Stomach (tissue), 4 donors: ENCODE results near the gene NDUFAB1.

Experiments used
- EP300 ChIP-seq: sonication (generic); formaldehyde crosslinking; IDR thresholded peaks from one replicate; pipeline ENCODE4 v1.6.1; 2017; ENCODE audit warnings: antibody characterized with exemption
- POLR2A ChIP-seq, 4 donors: fragments of 450-650 bp; IDR thresholded peaks; one replicate each; pipeline ENCODE4 v1.6.1; 2016; ENCODE audit warnings: antibody characterized with exemption in 4 of 4, control low read depth in 2 of 4, mild to moderate bottlenecking in 1 of 4, moderate library complexity in 1 of 4
- POLR2AphosphoS5 ChIP-seq, 3 donors: sonication (generic); formaldehyde crosslinking; IDR thresholded peaks; one replicate each; pipeline ENCODE4 v1.6.1; 2016; ENCODE audit warnings: antibody characterized with exemption in 3 of 3
- TF ChIP-seq, protein P1 (sequence below), 7 experiments: fragments of 450-650 bp in 4 of 7; fragments of 200-600 bp in 3 of 7; sonication (generic) in 3 of 7; IDR thresholded peaks; one replicate each; pipeline ENCODE4 v1.5.1; 2016 to 2019; ENCODE audit warnings: antibody characterized with exemption in 7 of 7, control low read depth in 2 of 7, mild to moderate bottlenecking in 1 of 7

DNA sequence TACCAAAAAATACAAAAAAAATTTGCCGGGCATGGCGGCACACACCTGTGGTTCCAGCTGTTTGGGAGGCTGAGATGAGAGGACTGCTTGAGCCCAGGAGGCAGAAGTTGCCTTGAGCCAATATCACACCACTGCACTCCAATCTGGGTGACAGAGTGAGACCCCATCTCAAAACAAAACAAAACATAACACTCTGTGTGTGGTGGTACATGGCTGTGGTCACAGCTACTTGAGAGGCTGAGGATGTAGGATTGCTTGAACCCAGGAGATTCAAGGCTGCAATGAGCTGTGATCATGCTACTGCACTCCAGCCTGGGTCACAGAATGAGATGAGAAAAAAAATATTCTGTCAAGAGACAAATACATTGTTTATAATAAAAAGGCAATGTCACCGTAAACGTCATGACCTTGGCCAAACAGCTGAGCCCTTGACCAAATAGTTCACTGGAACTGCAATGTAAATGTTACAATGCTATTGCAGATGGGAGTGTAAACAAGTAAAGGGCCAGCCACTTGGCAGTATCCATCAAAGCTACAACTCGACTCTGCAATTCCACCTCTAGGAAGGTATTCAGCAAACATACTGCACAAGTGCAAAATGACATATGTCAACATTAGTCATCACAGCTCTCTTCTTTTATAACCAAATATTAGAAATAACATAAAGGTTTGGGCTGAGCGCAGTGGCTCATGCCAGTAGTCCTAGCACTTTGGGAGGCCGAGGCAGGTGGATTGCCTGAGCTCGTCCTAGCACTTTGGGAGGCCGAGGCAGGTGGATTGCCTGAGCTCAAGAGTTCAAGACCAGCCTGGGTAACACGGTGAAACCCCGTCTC lies 55.9 kb downstream of the NDUFAB1 start:
- TF ChIP-seq POLR2A (IDR thresholded peaks at IDR 0.05) (no peak), POLR2AphosphoS5 (IDR thresholded peaks at IDR 0.05) (no peak), EP300 (no peak)
- TF ChIP-seq, protein P1, sequence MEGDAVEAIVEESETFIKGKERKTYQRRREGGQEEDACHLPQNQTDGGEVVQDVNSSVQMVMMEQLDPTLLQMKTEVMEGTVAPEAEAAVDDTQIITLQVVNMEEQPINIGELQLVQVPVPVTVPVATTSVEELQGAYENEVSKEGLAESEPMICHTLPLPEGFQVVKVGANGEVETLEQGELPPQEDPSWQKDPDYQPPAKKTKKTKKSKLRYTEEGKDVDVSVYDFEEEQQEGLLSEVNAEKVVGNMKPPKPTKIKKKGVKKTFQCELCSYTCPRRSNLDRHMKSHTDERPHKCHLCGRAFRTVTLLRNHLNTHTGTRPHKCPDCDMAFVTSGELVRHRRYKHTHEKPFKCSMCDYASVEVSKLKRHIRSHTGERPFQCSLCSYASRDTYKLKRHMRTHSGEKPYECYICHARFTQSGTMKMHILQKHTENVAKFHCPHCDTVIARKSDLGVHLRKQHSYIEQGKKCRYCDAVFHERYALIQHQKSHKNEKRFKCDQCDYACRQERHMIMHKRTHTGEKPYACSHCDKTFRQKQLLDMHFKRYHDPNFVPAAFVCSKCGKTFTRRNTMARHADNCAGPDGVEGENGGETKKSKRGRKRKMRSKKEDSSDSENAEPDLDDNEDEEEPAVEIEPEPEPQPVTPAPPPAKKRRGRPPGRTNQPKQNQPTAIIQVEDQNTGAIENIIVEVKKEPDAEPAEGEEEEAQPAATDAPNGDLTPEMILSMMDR (IDR thresholded peaks at IDR 0.05) = no peak
